CD4-positive, alpha-beta T cell (primary cell): ENCODE data around the gene TPR. TPM values are rescaled to one million over a fixed set of nuclear protein-coding genes. Genes with fewer than 3 reads are reported as not detected.

Experiments
- ATAC-seq: fragments of 200-7000 bp; cut with Tn5 transposase; one replicate; pipeline ENCODE4 v1.10.0; 2022; ENCODE audit warnings: mild to moderate bottlenecking; ENCODE audit not compliant: poor library complexity
- CTCF ChIA-PET: fragments of 350-600 bp; sonication (Branson Sonifier 250); formaldehyde crosslinking; loops from one replicate; lab custom pipeline; 2021; ENCODE audit warnings: antibody characterized with exemption, inconsistent platforms; lab: Charles Lee
- POLR2A ChIA-PET: fragments of 350-600 bp; sonication (Branson Sonifier 250); formaldehyde crosslinking; loops from one replicate; lab custom pipeline; 2021; ENCODE audit warnings: antibody characterized with exemption, inconsistent platforms; lab: Charles Lee
- DNase-seq, 14 experiments: peaks; one replicate each; pipeline ENCODE4 v3.0.0-alpha.2; 2013 to 2020; ENCODE audit warnings: mixed read lengths in 2 of 14
- H3K27ac ChIP-seq, 2 donors: one replicate each; pipeline versions ENCODE4 v1.5.1 to v1.7.0; 2013; ENCODE audit warnings: low read length in 2 of 2, low read depth in 1 of 2, mild to moderate bottlenecking in 1 of 2
- H3K27me3 ChIP-seq, 2 experiments: 1 replicate in 1 of 2; 2 replicates in 1 of 2; pipeline versions ENCODE4 v1.6.1 to v1.7.0; 2013; ENCODE audit warnings: low read length in 2 of 2, control low read depth in 1 of 2, mild to moderate bottlenecking in 1 of 2, moderate library complexity in 1 of 2; ENCODE audit not compliant: insufficient read depth in 2 of 2, control insufficient read depth in 1 of 2
- H3K36me3 ChIP-seq: one replicate; pipeline ENCODE4 v1.6.1; 2013; ENCODE audit warnings: low read length, control low read depth; ENCODE audit not compliant: insufficient read depth
- H3K4me1 ChIP-seq: one replicate; pipeline ENCODE4 v1.6.1; 2013; ENCODE audit warnings: low read length, control low read depth; ENCODE audit not compliant: insufficient read depth
- H3K4me3 ChIP-seq: one replicate; pipeline ENCODE4 v1.5.1; 2013; ENCODE audit warnings: mild to moderate bottlenecking, low read length, moderate library complexity
- H3K9me3 ChIP-seq, 2 experiments: 1 replicate in 1 of 2; 2 replicates in 1 of 2; pipeline versions ENCODE4 v1.6.1 to v1.7.0; 2013; ENCODE audit warnings: low read length in 2 of 2, mild to moderate bottlenecking in 2 of 2, control low read depth in 1 of 2, moderate library complexity in 1 of 2; ENCODE audit not compliant: control insufficient read depth in 1 of 2, insufficient read depth in 1 of 2
- H3K27ac Mint-ChIP-seq: one replicate; pipeline ENCODE4 v1.8.0; 2020; ENCODE audit warnings: mixed read lengths
- H3K27me3 Mint-ChIP-seq: one replicate; pipeline ENCODE4 v1.8.0; 2021; ENCODE audit warnings: mixed read lengths
- H3K36me3 Mint-ChIP-seq: one replicate; pipeline ENCODE4 v1.8.0; 2021; ENCODE audit warnings: low read depth, mixed read lengths
- H3K4me1 Mint-ChIP-seq: one replicate; pipeline ENCODE4 v1.8.0; 2021; ENCODE audit warnings: low read depth, mixed read lengths
- H3K4me3 Mint-ChIP-seq: one replicate; pipeline ENCODE4 v1.8.0; 2020; ENCODE audit warnings: mild to moderate bottlenecking, mixed read lengths
- H3K9me3 Mint-ChIP-seq: one replicate; pipeline ENCODE4 v1.8.0; 2020; ENCODE audit warnings: mixed read lengths
- intact Hi-C, 2 experiments: fragments of 100-400 bp; cut with DNase I in 1 of 2; cut with micrococcal nuclease in 1 of 2; formaldehyde crosslinking; loops; one replicate each; pipeline versions ENCODE4 v1.15.1 to v1.9.0; 2023 to 2025; cut with DNase I, micrococcal nuclease
- total RNA-seq, 174 experiments: library from RNA in 2 of 174; stranded (reverse) in 2 of 174; gene quantifications; one replicate each; pipeline ENCODE4 v1.2.3 and lab custom pipeline; 2021 to 2026
- TF ChIP-seq, protein P1 (sequence below): fragments of 200-600 bp; IDR thresholded peaks from one replicate; pipeline ENCODE4 v1.8.0; 2022; ENCODE audit warnings: antibody characterized with exemption, mild to moderate bottlenecking

The TPR gene
- total RNA-seq, 2 experiments from 2014 or later = 82.3 to 91.3 TPM

DNA sequence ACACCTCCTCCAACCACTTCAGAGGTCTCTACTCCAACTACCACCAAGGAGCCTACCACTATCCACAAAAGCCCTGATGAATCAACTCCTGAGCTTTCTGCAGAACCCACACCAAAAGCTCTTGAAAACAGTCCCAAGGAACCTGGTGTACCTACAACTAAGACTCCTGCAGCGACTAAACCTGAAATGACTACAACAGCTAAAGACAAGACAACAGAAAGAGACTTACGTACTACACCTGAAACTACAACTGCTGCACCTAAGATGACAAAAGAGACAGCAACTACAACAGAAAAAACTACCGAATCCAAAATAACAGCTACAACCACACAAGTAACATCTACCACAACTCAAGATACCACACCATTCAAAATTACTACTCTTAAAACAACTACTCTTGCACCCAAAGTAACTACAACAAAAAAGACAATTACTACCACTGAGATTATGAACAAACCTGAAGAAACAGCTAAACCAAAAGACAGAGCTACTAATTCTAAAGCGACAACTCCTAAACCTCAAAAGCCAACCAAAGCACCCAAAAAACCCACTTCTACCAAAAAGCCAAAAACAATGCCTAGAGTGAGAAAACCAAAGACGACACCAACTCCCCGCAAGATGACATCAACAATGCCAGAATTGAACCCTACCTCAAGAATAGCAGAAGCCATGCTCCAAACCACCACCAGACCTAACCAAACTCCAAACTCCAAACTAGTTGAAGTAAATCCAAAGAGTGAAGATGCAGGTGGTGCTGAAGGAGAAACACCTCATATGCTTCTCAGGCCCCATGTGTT lies 66.6 kb downstream of the TPR start:
- no peaks in the 10 kb centered on the region for H3K27me3 ChIP-seq
- intact Hi-C loops = no loop called here
- Mint-ChIP-seq H3K9me3 (peaks cover 4% of the 10 kb centered on the region), H3K4me1 (peaks cover 30% of the 10 kb centered on the region), H3K27ac (no peak overlapping the region), H3K27me3 (no peaks in the 10 kb centered on the region), H3K4me3 (no peak overlapping the region), H3K36me3 (peaks cover 27% of the 10 kb centered on the region)
- TF ChIP-seq, protein P1, sequence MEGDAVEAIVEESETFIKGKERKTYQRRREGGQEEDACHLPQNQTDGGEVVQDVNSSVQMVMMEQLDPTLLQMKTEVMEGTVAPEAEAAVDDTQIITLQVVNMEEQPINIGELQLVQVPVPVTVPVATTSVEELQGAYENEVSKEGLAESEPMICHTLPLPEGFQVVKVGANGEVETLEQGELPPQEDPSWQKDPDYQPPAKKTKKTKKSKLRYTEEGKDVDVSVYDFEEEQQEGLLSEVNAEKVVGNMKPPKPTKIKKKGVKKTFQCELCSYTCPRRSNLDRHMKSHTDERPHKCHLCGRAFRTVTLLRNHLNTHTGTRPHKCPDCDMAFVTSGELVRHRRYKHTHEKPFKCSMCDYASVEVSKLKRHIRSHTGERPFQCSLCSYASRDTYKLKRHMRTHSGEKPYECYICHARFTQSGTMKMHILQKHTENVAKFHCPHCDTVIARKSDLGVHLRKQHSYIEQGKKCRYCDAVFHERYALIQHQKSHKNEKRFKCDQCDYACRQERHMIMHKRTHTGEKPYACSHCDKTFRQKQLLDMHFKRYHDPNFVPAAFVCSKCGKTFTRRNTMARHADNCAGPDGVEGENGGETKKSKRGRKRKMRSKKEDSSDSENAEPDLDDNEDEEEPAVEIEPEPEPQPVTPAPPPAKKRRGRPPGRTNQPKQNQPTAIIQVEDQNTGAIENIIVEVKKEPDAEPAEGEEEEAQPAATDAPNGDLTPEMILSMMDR = no peak
- no peaks in the 10 kb centered on the region for H3K9me3 ChIP-seq
- H3K4me1 ChIP-seq = peaks cover 33% of the 10 kb centered on the region
- ChIA-PET POLR2A (interaction anchor here (1.0 to 2.1 kb wide), 6 partner anchors 9 to 67 kb away, joined by 3 to 7 read pairs (median 4); partner anchors contain the start of gene TPR), CTCF (interaction anchor here (1.6 kb wide), 1 partner anchor 19 kb away, joined by 3 read pairs; no protein-coding TSS in a partner anchor)
- DNase-seq (no peak), ATAC-seq (no peak)
- peaks cover 18% of the 10 kb centered on the region for H3K36me3 ChIP-seq
- H3K4me3 ChIP-seq = no peak overlapping the region
- H3K27ac ChIP-seq = no peak overlapping the region

DNA sequence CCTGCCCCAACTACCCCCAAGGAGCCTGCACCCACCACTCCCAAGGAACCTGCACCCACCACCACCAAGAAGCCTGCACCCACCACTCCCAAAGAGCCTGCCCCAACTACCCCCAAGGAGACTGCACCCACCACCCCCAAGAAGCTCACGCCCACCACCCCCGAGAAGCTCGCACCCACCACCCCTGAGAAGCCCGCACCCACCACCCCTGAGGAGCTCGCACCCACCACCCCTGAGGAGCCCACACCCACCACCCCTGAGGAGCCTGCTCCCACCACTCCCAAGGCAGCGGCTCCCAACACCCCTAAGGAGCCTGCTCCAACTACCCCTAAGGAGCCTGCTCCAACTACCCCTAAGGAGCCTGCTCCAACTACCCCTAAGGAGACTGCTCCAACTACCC lies 67.6 kb downstream of the TPR start:
- H3K27ac Mint-ChIP-seq = no peak overlapping the region
- ATAC-seq = no peak
- ChIA-PET CTCF (no interaction called here), POLR2A (no interaction called here)
- Histone ChIP-seq H3K9me3 (no peaks in the 10 kb centered on the region), H3K36me3 (peaks cover 8% of the 10 kb centered on the region), H3K4me3 (no peak overlapping the region), H3K27ac (no peak overlapping the region), H3K4me1 (peaks cover 37% of the 10 kb centered on the region), H3K27me3 (no peaks in the 10 kb centered on the region)
- peaks cover 17% of the 10 kb centered on the region for H3K36me3 Mint-ChIP-seq
- peaks cover 38% of the 10 kb centered on the region for H3K4me1 Mint-ChIP-seq
- TF ChIP-seq, protein P1 = no peak
- no peaks in the 10 kb centered on the region for H3K27me3 Mint-ChIP-seq
- intact Hi-C loops = no loop called here
- no peak for DNase-seq
- H3K9me3 Mint-ChIP-seq = peaks cover 4% of the 10 kb centered on the region
- no peak overlapping the region for H3K4me3 Mint-ChIP-seq

DNA sequence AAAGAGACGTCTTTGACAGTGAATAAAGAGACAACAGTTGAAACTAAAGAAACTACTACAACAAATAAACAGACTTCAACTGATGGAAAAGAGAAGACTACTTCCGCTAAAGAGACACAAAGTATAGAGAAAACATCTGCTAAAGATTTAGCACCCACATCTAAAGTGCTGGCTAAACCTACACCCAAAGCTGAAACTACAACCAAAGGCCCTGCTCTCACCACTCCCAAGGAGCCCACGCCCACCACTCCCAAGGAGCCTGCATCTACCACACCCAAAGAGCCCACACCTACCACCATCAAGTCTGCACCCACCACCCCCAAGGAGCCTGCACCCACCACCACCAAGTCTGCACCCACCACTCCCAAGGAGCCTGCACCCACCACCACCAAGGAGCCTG lies 68.5 kb downstream of the TPR start:
- Histone ChIP-seq H3K27ac (peak overlapping the region in 1 of 2 donors; percentile 39), H3K9me3 (no peaks in the 10 kb centered on the region), H3K4me1 (peaks cover 40% of the 10 kb centered on the region), H3K27me3 (no peaks in the 10 kb centered on the region), H3K36me3 (peaks cover 2% of the 10 kb centered on the region), H3K4me3 (no peak overlapping the region)
- Mint-ChIP-seq H3K27me3 (no peaks in the 10 kb centered on the region), H3K27ac (peak overlapping the region; percentile 80), H3K36me3 (peaks cover 9% of the 10 kb centered on the region), H3K4me1 (peaks cover 47% of the 10 kb centered on the region), H3K9me3 (peaks cover 4% of the 10 kb centered on the region), H3K4me3 (peak overlapping the region; percentile 80)
- intact Hi-C loops = no loop called here
- TF ChIP-seq, protein P1 = no peak
- DNase-seq (peak in 1 of 14 experiments; percentile 16), ATAC-seq (no peak)
- ChIA-PET POLR2A (interaction anchor here (0.5 to 2.4 kb wide), 2 partner anchors 18 to 1151 kb away, joined by 3 to 6 read pairs; no protein-coding TSS in a partner anchor), CTCF (no interaction called here)
